Measurements from ENCODE around the gene SUGCT. TPM values are rescaled to one million over a fixed set of nuclear protein-coding genes. Genes with fewer than 3 reads are reported as not detected.
"Not testable (repeated sequence)": the region's sequence is repeated elsewhere in the genome, so short reads cannot be mapped to it uniquely, and the experiment has no call there.

Gene SUGCT
- total RNA-seq, 1 experiment from 2014 or later = 4.6 TPM

DNA sequence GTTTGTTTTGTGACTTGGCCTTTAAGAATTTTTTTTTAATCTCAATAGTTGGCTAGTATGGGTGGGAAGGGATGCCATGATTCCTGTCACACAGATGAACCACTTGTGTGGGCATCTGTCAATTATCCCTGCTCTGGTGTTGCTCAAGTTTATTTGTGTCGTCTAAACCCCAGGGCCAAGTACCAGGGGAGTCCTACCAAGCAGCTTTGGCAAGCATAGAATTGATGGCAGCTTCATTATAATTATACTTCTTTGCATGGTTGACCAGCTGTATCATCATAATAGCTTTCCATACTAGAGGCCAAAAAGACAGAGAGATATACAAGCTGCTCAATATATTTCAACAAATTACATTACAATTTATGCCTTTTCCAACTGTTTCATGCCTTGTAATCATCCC lies 30.4 kb downstream of the SUGCT start:
- Mint-ChIP-seq H3K36me3 (no peaks in the 10 kb centered on the region), H3K27ac (no peak overlapping the region), H3K4me3 (no peak overlapping the region), H3K4me1 (no peaks in the 10 kb centered on the region), H3K9me3 (no peaks in the 10 kb centered on the region), H3K27me3 (ENCODE audit: low read depth) (no peaks in the 10 kb centered on the region)
- DNase-seq (ENCODE audit: low spot score) (no peak), ATAC-seq (no peak)
- ChIA-PET POLR2A (no interaction called here), CTCF (no interaction called here)
- no peak for TF ChIP-seq NR1H2 (CRISPR knock-in tag; IDR thresholded peaks at IDR 0.05)
- no peak for TF ChIP-seq PRRX2 (CRISPR knock-in tag; IDR thresholded peaks at IDR 0.05)
- no peak for TF ChIP-seq NFATC4 (CRISPR knock-in tag; IDR thresholded peaks at IDR 0.05)
- TF ChIP-seq ZNF416 (CRISPR knock-in tag; IDR thresholded peaks at IDR 0.05) = no peak
- TF ChIP-seq ZNF396 (CRISPR knock-in tag; IDR thresholded peaks at IDR 0.05; ENCODE audit: borderline replicate concordance) = no peak
- TF ChIP-seq, protein P1, sequence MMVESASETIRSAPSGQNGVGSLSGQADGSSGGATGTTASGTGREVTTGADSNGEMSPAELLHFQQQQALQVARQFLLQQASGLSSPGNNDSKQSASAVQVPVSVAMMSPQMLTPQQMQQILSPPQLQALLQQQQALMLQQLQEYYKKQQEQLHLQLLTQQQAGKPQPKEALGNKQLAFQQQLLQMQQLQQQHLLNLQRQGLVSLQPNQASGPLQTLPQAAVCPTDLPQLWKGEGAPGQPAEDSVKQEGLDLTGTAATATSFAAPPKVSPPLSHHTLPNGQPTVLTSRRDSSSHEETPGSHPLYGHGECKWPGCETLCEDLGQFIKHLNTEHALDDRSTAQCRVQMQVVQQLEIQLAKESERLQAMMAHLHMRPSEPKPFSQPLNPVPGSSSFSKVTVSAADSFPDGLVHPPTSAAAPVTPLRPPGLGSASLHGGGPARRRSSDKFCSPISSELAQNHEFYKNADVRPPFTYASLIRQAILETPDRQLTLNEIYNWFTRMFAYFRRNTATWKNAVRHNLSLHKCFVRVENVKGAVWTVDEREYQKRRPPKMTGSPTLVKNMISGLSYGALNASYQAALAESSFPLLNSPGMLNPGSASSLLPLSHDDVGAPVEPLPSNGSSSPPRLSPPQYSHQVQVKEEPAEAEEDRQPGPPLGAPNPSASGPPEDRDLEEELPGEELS (CRISPR knock-in tag; IDR thresholded peaks at IDR 0.05) = no peak
- no peak for TF ChIP-seq SMAD4 (CRISPR knock-in tag; IDR thresholded peaks at IDR 0.05)
- no peak for TF ChIP-seq ZNF263 (CRISPR knock-in tag; IDR thresholded peaks at IDR 0.05; ENCODE audit: low read depth)
- TF ChIP-seq, protein P2, sequence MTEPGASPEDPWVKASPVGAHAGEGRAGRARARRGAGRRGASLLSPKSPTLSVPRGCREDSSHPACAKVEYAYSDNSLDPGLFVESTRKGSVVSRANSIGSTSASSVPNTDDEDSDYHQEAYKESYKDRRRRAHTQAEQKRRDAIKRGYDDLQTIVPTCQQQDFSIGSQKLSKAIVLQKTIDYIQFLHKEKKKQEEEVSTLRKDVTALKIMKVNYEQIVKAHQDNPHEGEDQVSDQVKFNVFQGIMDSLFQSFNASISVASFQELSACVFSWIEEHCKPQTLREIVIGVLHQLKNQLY (CRISPR knock-in tag; IDR thresholded peaks at IDR 0.05) = no peak
- TF ChIP-seq, protein P3, sequence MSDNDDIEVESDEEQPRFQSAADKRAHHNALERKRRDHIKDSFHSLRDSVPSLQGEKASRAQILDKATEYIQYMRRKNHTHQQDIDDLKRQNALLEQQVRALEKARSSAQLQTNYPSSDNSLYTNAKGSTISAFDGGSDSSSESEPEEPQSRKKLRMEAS (CRISPR knock-in tag; IDR thresholded peaks at IDR 0.05) = no peak
- no peak for TF ChIP-seq ATF1 (CRISPR knock-in tag; IDR thresholded peaks at IDR 0.05)
- TF ChIP-seq, protein P4, sequence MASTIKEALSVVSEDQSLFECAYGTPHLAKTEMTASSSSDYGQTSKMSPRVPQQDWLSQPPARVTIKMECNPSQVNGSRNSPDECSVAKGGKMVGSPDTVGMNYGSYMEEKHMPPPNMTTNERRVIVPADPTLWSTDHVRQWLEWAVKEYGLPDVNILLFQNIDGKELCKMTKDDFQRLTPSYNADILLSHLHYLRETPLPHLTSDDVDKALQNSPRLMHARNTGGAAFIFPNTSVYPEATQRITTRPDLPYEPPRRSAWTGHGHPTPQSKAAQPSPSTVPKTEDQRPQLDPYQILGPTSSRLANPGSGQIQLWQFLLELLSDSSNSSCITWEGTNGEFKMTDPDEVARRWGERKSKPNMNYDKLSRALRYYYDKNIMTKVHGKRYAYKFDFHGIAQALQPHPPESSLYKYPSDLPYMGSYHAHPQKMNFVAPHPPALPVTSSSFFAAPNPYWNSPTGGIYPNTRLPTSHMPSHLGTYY (CRISPR knock-in tag; IDR thresholded peaks at IDR 0.05) = no peak
- TF ChIP-seq FOXK1 (CRISPR knock-in tag; IDR thresholded peaks at IDR 0.05) = no peak
- TF ChIP-seq, protein P5, sequence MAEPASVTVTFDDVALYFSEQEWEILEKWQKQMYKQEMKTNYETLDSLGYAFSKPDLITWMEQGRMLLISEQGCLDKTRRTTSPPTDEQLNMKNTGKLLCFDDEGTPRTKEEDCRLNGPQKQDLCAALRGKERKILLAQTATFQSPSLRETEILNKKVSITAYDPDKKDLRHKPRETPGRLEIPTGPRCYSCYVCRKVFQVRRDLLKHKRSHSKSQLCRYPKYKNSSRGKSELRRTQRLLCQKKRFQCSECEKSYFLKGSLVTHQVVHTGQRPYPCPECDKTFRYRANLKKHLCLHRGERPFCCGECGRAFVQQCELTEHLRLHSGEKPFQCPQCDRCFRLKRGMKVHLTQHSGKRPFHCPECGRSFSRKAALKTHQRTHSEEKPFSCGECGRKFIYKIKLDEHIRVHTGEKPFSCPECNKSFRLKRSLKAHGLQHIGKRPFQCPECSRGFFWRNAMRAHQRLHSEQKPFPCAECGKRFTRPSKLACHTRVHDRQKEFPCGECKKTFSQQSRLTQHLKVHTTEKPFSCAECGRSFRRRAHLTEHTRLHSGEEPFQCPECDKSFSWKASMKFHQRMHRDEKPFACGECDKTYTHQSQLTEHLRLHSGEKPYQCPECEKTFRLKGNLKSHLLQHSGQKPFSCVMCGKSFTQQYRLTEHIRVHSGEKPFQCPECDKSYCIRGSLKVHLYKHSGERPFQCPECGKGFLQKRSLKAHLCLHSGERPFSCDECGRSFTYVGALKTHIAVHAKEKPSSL (CRISPR knock-in tag; conservative IDR thresholded peaks at IDR 0.05) = no peak
- no peak for TF ChIP-seq FOXP1 (CRISPR knock-in tag; IDR thresholded peaks at IDR 0.05; ENCODE audit: borderline replicate concordance)
- TF ChIP-seq RELA (CRISPR knock-in tag; IDR thresholded peaks at IDR 0.05; ENCODE audit: borderline replicate concordance) = no peak

GRCh38 chr7:40167291-40167690 lies 32.5 kb downstream of the SUGCT start:
- Mint-ChIP-seq H3K4me3 (no peak overlapping the region), H3K9me3 (no peaks in the 10 kb centered on the region), H3K27ac (no peak overlapping the region), H3K4me1 (peaks cover 9% of the 10 kb centered on the region), H3K36me3 (no peaks in the 10 kb centered on the region), H3K27me3 (ENCODE audit: low read depth) (no peaks in the 10 kb centered on the region)
- ChIA-PET CTCF (no interaction called here), POLR2A (no interaction called here)
- no peak for ATAC-seq
- no peak for DNase-seq (ENCODE audit: low spot score)
- no peak for TF ChIP-seq ZNF416 (CRISPR knock-in tag; IDR thresholded peaks at IDR 0.05)

DNA sequence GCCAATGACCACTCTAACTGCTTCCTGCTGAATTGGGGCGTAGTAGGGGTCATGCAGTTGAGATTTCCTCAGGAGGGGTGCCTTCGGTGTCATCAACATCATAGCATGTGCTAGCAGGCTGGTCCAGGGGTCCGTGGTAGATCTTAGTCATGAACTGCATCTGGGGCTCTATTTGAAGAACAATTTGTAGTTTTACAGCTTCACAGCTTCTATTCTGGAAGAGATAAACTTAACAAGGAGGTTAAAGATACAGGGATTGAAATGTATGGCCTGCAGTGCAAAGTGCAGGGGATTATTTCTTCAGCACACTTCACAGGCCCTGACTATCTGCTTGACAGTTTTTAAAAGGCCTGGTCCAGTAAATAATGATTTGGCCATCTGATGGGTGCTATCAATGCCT lies 33.5 kb downstream of the SUGCT start:
- CTCF ChIA-PET; DNase-seq (ENCODE audit: low spot score); H3K27ac Mint-ChIP-seq; ATAC-seq; H3K4me3 Mint-ChIP-seq; H3K4me1 Mint-ChIP-seq; H3K9me3 Mint-ChIP-seq; H3K36me3 Mint-ChIP-seq; POLR2A ChIA-PET; H3K27me3 Mint-ChIP-seq (ENCODE audit: low read depth): not testable (repeated sequence)

GRCh38 chr7:40173121-40173520 lies 38.3 kb downstream of the SUGCT start:
- H3K9me3 Mint-ChIP-seq; CTCF ChIA-PET; H3K27ac Mint-ChIP-seq; POLR2A ChIA-PET; H3K4me3 Mint-ChIP-seq; H3K4me1 Mint-ChIP-seq; ATAC-seq; H3K27me3 Mint-ChIP-seq (ENCODE audit: low read depth); H3K36me3 Mint-ChIP-seq; DNase-seq (ENCODE audit: low spot score): not testable (repeated sequence)

- H3K27ac Mint-ChIP-seq; DNase-seq (ENCODE audit: low spot score); ATAC-seq; H3K36me3 Mint-ChIP-seq; H3K4me3 Mint-ChIP-seq; POLR2A ChIA-PET; H3K9me3 Mint-ChIP-seq; H3K27me3 Mint-ChIP-seq (ENCODE audit: low read depth); H3K4me1 Mint-ChIP-seq; CTCF ChIA-PET: not testable (repeated sequence)
These were observed 40.5 kb downstream of the SUGCT start for GRCh38 chr7:40175256-40175655.
